ENCODE data around the gene SOHLH1. TPM values are rescaled to one million over a fixed set of nuclear protein-coding genes. Genes with fewer than 3 reads are reported as not detected.
"Not testable (repeated sequence)": the region's sequence is repeated elsewhere in the genome, so short reads cannot be mapped to it uniquely, and the experiment has no call there.

The SOHLH1 gene
- total and polyA plus RNA-seq, 2 experiments from 2014 or later, result not detected

GRCh38 chr9:135673941-135674340 is 25.3 kb downstream of the SOHLH1 start:
- WGBS, 2 experiments (ENCODE audit: low coverage in 1 of 2, low lambda C conversion rate in 2 of 2, missing lambda C conversion rate in 2 of 2), result 73% methylated on average over 8 of the region's 8 CpGs

GRCh38 chr9:135672786-135673185 is 26.5 kb downstream of the SOHLH1 start:
- 42 to 47% methylated on average over 7 of the region's 7 CpGs for WGBS, 2 experiments (ENCODE audit: low coverage in 1 of 2, low lambda C conversion rate in 2 of 2, missing lambda C conversion rate in 2 of 2)
- H3K9me3 ChIP-seq (ENCODE audit: low read depth); H3K36me3 ChIP-seq (ENCODE audit: low read depth); H3K27ac ChIP-seq; H3K79me2 ChIP-seq (ENCODE audit: insufficient read depth); in situ Hi-C loops (cut with MboI); H3K9me2 ChIP-seq (ENCODE audit: insufficient read depth); H3K4me3 ChIP-seq; H3K4me1 ChIP-seq (ENCODE audit: insufficient read depth); H4K20me1 ChIP-seq (ENCODE audit: insufficient read depth); H3K4me2 ChIP-seq (ENCODE audit: unreplicated experiment); H3F3A ChIP-seq (ENCODE audit: insufficient read depth); DNase-seq; H3K9ac ChIP-seq; H3K27me3 ChIP-seq (replicated peaks; ENCODE audit: insufficient read depth); H2AFZ ChIP-seq: not testable (repeated sequence)

More at GRCh38 chr9:135673941-135674340, 25.3 kb downstream of the SOHLH1 start:
- TF ChIP-seq EZH2phosphoT487 (IDR thresholded peaks at IDR 0.05; ENCODE audit: insufficient read depth, low read depth) (no peak), EZH2 (IDR thresholded peaks at IDR 0.05; ENCODE audit: insufficient read depth, poor library complexity, severe bottlenecking) (no peak)
- no peak overlapping the region for H3K9ac ChIP-seq
- no peaks in the 10 kb centered on the region for H3K9me2 ChIP-seq (ENCODE audit: insufficient read depth)
- no peaks in the 10 kb centered on the region for H3K4me1 ChIP-seq (ENCODE audit: insufficient read depth)
- no peak overlapping the region for H3K4me2 ChIP-seq (ENCODE audit: unreplicated experiment)
- no peak overlapping the region for H3K27ac ChIP-seq
- H3K9me3 ChIP-seq (ENCODE audit: low read depth), result no peaks in the 10 kb centered on the region
- no peak for DNase-seq
- no peaks in the 10 kb centered on the region for H3K36me3 ChIP-seq (ENCODE audit: low read depth)
- H3K27me3 ChIP-seq (replicated peaks; ENCODE audit: insufficient read depth), result peaks cover 7% of the 10 kb centered on the region; the same call in 1 of the 2 replicates
- H3K79me2 ChIP-seq (ENCODE audit: insufficient read depth), result no peaks in the 10 kb centered on the region
- H3F3A ChIP-seq (ENCODE audit: insufficient read depth), result no peaks in the 10 kb centered on the region
- H2AFZ ChIP-seq, result no peak overlapping the region
- no peaks in the 10 kb centered on the region for H4K20me1 ChIP-seq (ENCODE audit: insufficient read depth)
- in situ Hi-C loops (cut with MboI), result no loop called here
- no peak overlapping the region for H3K4me3 ChIP-seq

- no peaks in the 10 kb centered on the region for H3K4me1 ChIP-seq (ENCODE audit: insufficient read depth)
- DNase-seq, result no peak
- no peaks in the 10 kb centered on the region for H3K9me2 ChIP-seq (ENCODE audit: insufficient read depth)
- no peak overlapping the region for H3K4me2 ChIP-seq (ENCODE audit: unreplicated experiment)
- no peaks in the 10 kb centered on the region for H3F3A ChIP-seq (ENCODE audit: insufficient read depth)
- H3K79me2 ChIP-seq (ENCODE audit: insufficient read depth), result no peaks in the 10 kb centered on the region
- TF ChIP-seq EZH2 (IDR thresholded peaks at IDR 0.05; ENCODE audit: insufficient read depth, poor library complexity, severe bottlenecking) (no peak), EZH2phosphoT487 (IDR thresholded peaks at IDR 0.05; ENCODE audit: insufficient read depth, low read depth) (no peak)
- no peak overlapping the region for H3K9ac ChIP-seq
- 36 to 38% methylated on average over 9 to 17 of the region's 17 CpGs for WGBS, 2 experiments (ENCODE audit: low coverage in 1 of 2, low lambda C conversion rate in 2 of 2, missing lambda C conversion rate in 2 of 2)
- in situ Hi-C loops (cut with MboI), result no loop called here
- no peak overlapping the region for H3K27ac ChIP-seq
- no peak overlapping the region for H2AFZ ChIP-seq
- H3K27me3 ChIP-seq (replicated peaks; ENCODE audit: insufficient read depth), result peaks cover 7% of the 10 kb centered on the region; the same call in 1 of the 2 replicates
- no peak overlapping the region for H3K4me3 ChIP-seq
- H4K20me1 ChIP-seq (ENCODE audit: insufficient read depth), result no peaks in the 10 kb centered on the region
- no peaks in the 10 kb centered on the region for H3K36me3 ChIP-seq (ENCODE audit: low read depth)
- H3K9me3 ChIP-seq (ENCODE audit: low read depth), result no peaks in the 10 kb centered on the region
Observed at GRCh38 chr9:135671591-135672041, 27.7 kb downstream of the SOHLH1 start.

GRCh38 chr9:135670721-135671590 is 28.3 kb downstream of the SOHLH1 start:
- no peak overlapping the region for H3K4me3 ChIP-seq
- no peak overlapping the region for H3K4me2 ChIP-seq (ENCODE audit: unreplicated experiment)
- no peak for DNase-seq
- no peak overlapping the region for H2AFZ ChIP-seq
- no peaks in the 10 kb centered on the region for H4K20me1 ChIP-seq (ENCODE audit: insufficient read depth)
- H3K27me3 ChIP-seq (replicated peaks; ENCODE audit: insufficient read depth), result peaks cover 7% of the 10 kb centered on the region; the same call in 1 of the 2 replicates
- H3K36me3 ChIP-seq (ENCODE audit: low read depth), result no peaks in the 10 kb centered on the region
- H3K4me1 ChIP-seq (ENCODE audit: insufficient read depth), result no peaks in the 10 kb centered on the region
- no peak overlapping the region for H3K27ac ChIP-seq
- in situ Hi-C loops (cut with MboI), result no loop called here
- no peaks in the 10 kb centered on the region for H3K9me3 ChIP-seq (ENCODE audit: low read depth)
- no peak for TF ChIP-seq EZH2 (IDR thresholded peaks at IDR 0.05; ENCODE audit: insufficient read depth, poor library complexity, severe bottlenecking)
- TF ChIP-seq EZH2phosphoT487 (IDR thresholded peaks at IDR 0.05; ENCODE audit: insufficient read depth, low read depth), result no peak
- no peaks in the 10 kb centered on the region for H3F3A ChIP-seq (ENCODE audit: insufficient read depth)
- H3K9me2 ChIP-seq (ENCODE audit: insufficient read depth), result no peaks in the 10 kb centered on the region
- no peak overlapping the region for H3K9ac ChIP-seq
- H3K79me2 ChIP-seq (ENCODE audit: insufficient read depth), result no peaks in the 10 kb centered on the region
- WGBS, 2 experiments (ENCODE audit: low coverage in 1 of 2, low lambda C conversion rate in 2 of 2, missing lambda C conversion rate in 2 of 2), result 59 to 60% methylated on average over 39 to 41 of the region's 41 CpGs

Data from GM23248 (cell line).